GM23338 (cell line): ENCODE results near the gene PKP2.

Experiments used
- CREB1 ChIP-seq: fragments of 250-450 bp; sonication (Bioruptor Pico); IDR thresholded peaks from 2 replicates; pipeline ENCODE4 v1.5.0; 2020; ENCODE audit warnings: low read depth, mild to moderate bottlenecking, moderate library complexity
- CTCF ChIP-seq, 2 experiments: fragments of 200-600 bp in 1 of 2; sonication (generic) in 1 of 2; conservative IDR thresholded peaks; 2 replicates each; pipeline versions ENCODE4 v1.5.1 to v1.6.1; 2016 to 2017; ENCODE audit warnings: antibody characterized with exemption in 2 of 2, low read depth in 2 of 2, mild to moderate bottlenecking in 2 of 2, moderate library complexity in 1 of 2
- EZH2 ChIP-seq: fragments of 200-600 bp; sonication (generic); IDR thresholded peaks from one replicate; pipeline ENCODE4 v1.8.0; 2017; ENCODE audit warnings: antibody characterized with exemption, mild to moderate bottlenecking, low read depth; ENCODE audit not compliant: unreplicated experiment
- EZH2phosphoT487 ChIP-seq: fragments of 200-600 bp; sonication (generic); IDR thresholded peaks from one replicate; pipeline ENCODE4 v1.8.1; 2018; ENCODE audit warnings: antibody characterized with exemption; ENCODE audit not compliant: unreplicated experiment
- JUNB ChIP-seq: IDR thresholded peaks from one replicate; pipeline ENCODE4 v1.6.1; 2016; ENCODE audit warnings: antibody characterized with exemption; ENCODE audit not compliant: unreplicated experiment
- NANOG ChIP-seq: IDR thresholded peaks from 2 replicates; pipeline ENCODE4 v1.6.1; 2016; ENCODE audit warnings: antibody characterized with exemption, borderline replicate concordance
- POLR2AphosphoS5 ChIP-seq: IDR thresholded peaks from 2 replicates; pipeline ENCODE4 v1.6.1; 2016; ENCODE audit warnings: antibody characterized with exemption, low read depth
- REST ChIP-seq: IDR thresholded peaks from one replicate; pipeline ENCODE4 v1.6.1; 2018; ENCODE audit warnings: antibody characterized with exemption; ENCODE audit not compliant: unreplicated experiment
- STAT1 ChIP-seq: IDR thresholded peaks from one replicate; pipeline ENCODE4 v1.6.1; 2016; ENCODE audit warnings: antibody characterized with exemption; ENCODE audit not compliant: unreplicated experiment
- ZNF462 ChIP-seq: fragments of 250-450 bp; sonication (Bioruptor Pico); IDR thresholded peaks from 2 replicates; pipeline ENCODE4 v1.5.0; 2020; ENCODE audit warnings: mild to moderate bottlenecking, moderate library complexity

- TF ChIP-seq CTCF (conservative IDR thresholded peaks at IDR 0.05; ENCODE audit: low read depth in 2 of 2) (no peak), POLR2AphosphoS5 (no peak), REST (no peak), EZH2phosphoT487 (no peak), STAT1 (no peak), CREB1 (CRISPR knock-in tag) (no peak), EZH2 (no peak), JUNB (no peak), ZNF462 (CRISPR knock-in tag) (no peak), NANOG (no peak)
Measured at GRCh38 chr12:32743264-32743663, 153.3 kb downstream of the PKP2 start.
